ENCODE data around the gene RXRA.

The RXRA gene

DNA sequence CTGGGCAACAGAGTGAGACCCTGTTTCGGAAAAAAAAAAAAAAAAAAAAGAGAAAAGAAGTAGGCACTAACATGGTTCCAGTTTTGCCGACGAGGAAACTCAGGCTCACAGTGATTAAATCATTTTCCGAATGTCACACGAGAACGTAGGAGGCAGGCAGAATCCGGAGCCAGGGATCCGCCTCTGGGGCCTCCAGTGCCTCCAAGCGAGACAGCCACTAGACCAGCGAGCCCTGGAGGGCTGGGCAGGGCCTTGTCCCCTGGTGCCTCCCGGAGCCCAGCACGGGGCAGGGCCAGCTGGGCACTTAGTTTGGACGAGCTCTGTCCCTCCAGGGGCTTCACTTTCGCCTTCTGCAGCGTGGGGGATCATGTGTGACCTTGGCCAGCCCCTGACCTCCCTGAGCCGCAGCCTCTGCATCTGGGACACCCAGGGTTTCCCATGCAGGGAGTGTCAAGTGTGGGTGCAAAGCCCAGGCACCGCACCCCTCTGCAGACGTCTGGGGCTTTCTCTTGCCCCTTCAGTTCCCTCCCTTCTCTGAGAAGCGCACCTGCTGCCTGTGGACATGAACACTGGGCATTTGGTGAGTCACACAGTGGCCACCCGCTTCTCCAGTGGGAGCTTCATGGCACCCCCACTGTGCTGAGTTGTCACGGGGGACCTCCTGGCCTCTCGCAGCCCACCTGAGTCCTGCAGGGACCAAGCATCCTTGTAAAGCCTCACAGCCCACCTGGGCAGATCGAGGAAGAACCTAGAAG lies 80.3 kb downstream of the RXRA start:
- no peaks in the 10 kb centered on the region for H3K36me3 ChIP-seq (ENCODE audit: insufficient read depth, low read length)
- peaks cover 64% of the 10 kb centered on the region for H3K4me1 ChIP-seq (ENCODE audit: insufficient read depth, low read length)
- peak overlapping the region in 1 of 2 experiments; percentile 43; a peak in 2 of 4 replicates for H3K4me3 ChIP-seq (ENCODE audit: low read depth in 1 of 2, low read length in 2 of 2)
- peak overlapping the region; percentile 34 for H3K9ac ChIP-seq (ENCODE audit: low read depth, low read length)
- DNase-seq, result no peak
- H3K27ac ChIP-seq (ENCODE audit: low read length), result peak overlapping the region; percentile 68
- no peaks in the 10 kb centered on the region for H3K9me3 ChIP-seq (ENCODE audit: insufficient read depth, low read length, severe bottlenecking)
- H4K20me1 ChIP-seq (ENCODE audit: insufficient read depth, low read length), result peaks cover 59% of the 10 kb centered on the region
- ATAC-seq (ENCODE audit: insufficient read depth, low read depth), result no peak
- no peaks in the 10 kb centered on the region for H3K79me2 ChIP-seq (ENCODE audit: insufficient read depth, low read length)
- no peak overlapping the region for H2AFZ ChIP-seq (ENCODE audit: low read depth, low read length)
- peak overlapping the region; percentile 64 for H3K4me2 ChIP-seq (ENCODE audit: insufficient read depth, low read length)
- TF ChIP-seq, protein P1, sequence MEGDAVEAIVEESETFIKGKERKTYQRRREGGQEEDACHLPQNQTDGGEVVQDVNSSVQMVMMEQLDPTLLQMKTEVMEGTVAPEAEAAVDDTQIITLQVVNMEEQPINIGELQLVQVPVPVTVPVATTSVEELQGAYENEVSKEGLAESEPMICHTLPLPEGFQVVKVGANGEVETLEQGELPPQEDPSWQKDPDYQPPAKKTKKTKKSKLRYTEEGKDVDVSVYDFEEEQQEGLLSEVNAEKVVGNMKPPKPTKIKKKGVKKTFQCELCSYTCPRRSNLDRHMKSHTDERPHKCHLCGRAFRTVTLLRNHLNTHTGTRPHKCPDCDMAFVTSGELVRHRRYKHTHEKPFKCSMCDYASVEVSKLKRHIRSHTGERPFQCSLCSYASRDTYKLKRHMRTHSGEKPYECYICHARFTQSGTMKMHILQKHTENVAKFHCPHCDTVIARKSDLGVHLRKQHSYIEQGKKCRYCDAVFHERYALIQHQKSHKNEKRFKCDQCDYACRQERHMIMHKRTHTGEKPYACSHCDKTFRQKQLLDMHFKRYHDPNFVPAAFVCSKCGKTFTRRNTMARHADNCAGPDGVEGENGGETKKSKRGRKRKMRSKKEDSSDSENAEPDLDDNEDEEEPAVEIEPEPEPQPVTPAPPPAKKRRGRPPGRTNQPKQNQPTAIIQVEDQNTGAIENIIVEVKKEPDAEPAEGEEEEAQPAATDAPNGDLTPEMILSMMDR (IDR thresholded peaks at IDR 0.05; ENCODE audit: borderline replicate concordance, extremely low read depth, low read length, poor library complexity, severe bottlenecking), result no peak
- TF ChIP-seq EZH2 (IDR thresholded peaks at IDR 0.05; ENCODE audit: borderline replicate concordance, low read depth, low read length, severe bottlenecking), result no peak
- H3K27me3 ChIP-seq (ENCODE audit: insufficient read depth, low read length, poor library complexity), result no peaks in the 10 kb centered on the region

DNA sequence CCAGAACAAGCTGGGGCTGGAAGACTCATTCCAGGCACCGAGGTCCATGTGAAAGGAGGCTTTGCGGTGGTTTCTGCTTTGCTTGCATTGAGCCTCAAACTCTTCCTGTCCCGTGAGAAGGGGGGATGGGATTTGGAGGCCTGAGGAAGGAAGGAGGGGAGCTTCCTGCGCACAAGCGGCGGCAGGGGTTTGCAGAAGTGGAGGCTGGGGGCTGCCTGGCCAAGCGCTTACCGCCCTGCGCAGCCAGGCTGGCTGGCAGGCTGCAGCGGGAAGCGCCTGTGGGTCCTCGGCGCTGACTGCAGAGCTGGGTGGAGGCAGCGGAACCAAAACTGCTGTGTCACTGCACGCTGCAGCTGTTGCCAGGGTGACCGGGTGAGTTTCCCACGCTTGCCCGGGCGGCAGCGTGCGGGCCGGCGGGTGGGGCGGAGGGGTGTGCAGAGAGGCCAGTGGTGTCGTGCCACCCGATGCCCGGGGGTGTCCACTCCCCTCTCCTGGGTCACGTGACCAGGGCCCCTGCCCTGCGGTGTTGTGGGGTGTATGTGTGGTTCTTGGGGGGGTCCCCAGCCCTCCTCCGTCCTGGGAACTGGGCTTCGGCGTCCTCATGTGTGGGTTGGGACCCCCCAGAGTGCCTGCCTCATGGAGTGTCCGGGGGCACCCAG lies 81.0 kb downstream of the RXRA start:
- Histone ChIP-seq H3K4me1 (ENCODE audit: insufficient read depth, low read length) (peaks cover 60% of the 10 kb centered on the region), H4K20me1 (ENCODE audit: insufficient read depth, low read length) (peaks cover 59% of the 10 kb centered on the region), H3K9me3 (ENCODE audit: insufficient read depth, low read length, severe bottlenecking) (no peaks in the 10 kb centered on the region), H3K27me3 (ENCODE audit: insufficient read depth, low read length, poor library complexity) (no peaks in the 10 kb centered on the region), H3K9ac (ENCODE audit: low read depth, low read length) (peak overlapping the region; percentile 34), H2AFZ (ENCODE audit: low read depth, low read length) (no peak overlapping the region), H3K36me3 (ENCODE audit: insufficient read depth, low read length) (no peaks in the 10 kb centered on the region), H3K4me3 (ENCODE audit: low read depth in 1 of 2, low read length in 2 of 2) (peak overlapping the region in 1 of 2 experiments; percentile 43; a peak in 2 of 4 replicates), H3K27ac (ENCODE audit: low read length) (peak overlapping the region; percentile 68), H3K79me2 (ENCODE audit: insufficient read depth, low read length) (no peaks in the 10 kb centered on the region), H3K4me2 (ENCODE audit: insufficient read depth, low read length) (peak overlapping the region; percentile 64)
- ATAC-seq (ENCODE audit: insufficient read depth, low read depth) (peak; percentile 79), DNase-seq (peak; percentile 86)
- TF ChIP-seq EZH2 (IDR thresholded peaks at IDR 0.05; ENCODE audit: borderline replicate concordance, low read depth, low read length, severe bottlenecking), result no peak
- TF ChIP-seq, protein P1 (IDR thresholded peaks at IDR 0.05; ENCODE audit: borderline replicate concordance, extremely low read depth, low read length, poor library complexity, severe bottlenecking), result no peak

- H3K4me1 ChIP-seq (ENCODE audit: insufficient read depth, low read length), result peaks cover 48% of the 10 kb centered on the region
- no peaks in the 10 kb centered on the region for H3K27me3 ChIP-seq (ENCODE audit: insufficient read depth, low read length, poor library complexity)
- no peak overlapping the region for H3K4me3 ChIP-seq (ENCODE audit: low read depth in 1 of 2, low read length in 2 of 2)
- H3K79me2 ChIP-seq (ENCODE audit: insufficient read depth, low read length), result no peaks in the 10 kb centered on the region
- 0 out of 2 replicates have a peak overlapping the region, but pooled peaks have one; percentile 64 for H3K4me2 ChIP-seq (ENCODE audit: insufficient read depth, low read length)
- ATAC-seq (ENCODE audit: insufficient read depth, low read depth), result no peak
- peaks cover 54% of the 10 kb centered on the region for H4K20me1 ChIP-seq (ENCODE audit: insufficient read depth, low read length)
- H3K27ac ChIP-seq (ENCODE audit: low read length), result no peak overlapping the region
- H3K36me3 ChIP-seq (ENCODE audit: insufficient read depth, low read length), result no peaks in the 10 kb centered on the region
- TF ChIP-seq, protein P1 (IDR thresholded peaks at IDR 0.05; ENCODE audit: borderline replicate concordance, extremely low read depth, low read length, poor library complexity, severe bottlenecking), result no peak
- TF ChIP-seq EZH2 (IDR thresholded peaks at IDR 0.05; ENCODE audit: borderline replicate concordance, low read depth, low read length, severe bottlenecking), result no peak
- no peak for DNase-seq
- no peak overlapping the region for H3K9ac ChIP-seq (ENCODE audit: low read depth, low read length)
- H2AFZ ChIP-seq (ENCODE audit: low read depth, low read length), result no peak overlapping the region
- H3K9me3 ChIP-seq (ENCODE audit: insufficient read depth, low read length, severe bottlenecking), result no peaks in the 10 kb centered on the region
Observed at GRCh38 chr9:134408389-134408788, 82.1 kb downstream of the RXRA start.
